MM.1S (cell line): ENCODE results near the gene SPATA31C2.
A peak's percentile ranks its signal among the peaks of the same experiment; 100 is the strongest.

ENCODE experiments used
- DNase-seq: peaks from one replicate; pipeline ENCODE4 v3.0.0-alpha.2; 2015
- H2AFZ ChIP-seq: fragments of 300-600 bp; sonication (generic); 2 replicates; pipeline ENCODE4 v1.6.0; 2016; ENCODE audit warnings: antibody characterized with exemption, low read length
- H3F3A ChIP-seq: fragments of 300-600 bp; sonication (generic); 2 replicates; pipeline ENCODE4 v1.6.1; 2016; ENCODE audit warnings: mild to moderate bottlenecking, antibody characterized with exemption, low read length, moderate library complexity, mixed read lengths; ENCODE audit not compliant: insufficient read depth
- H3K27ac ChIP-seq: fragments of 300-600 bp; sonication (generic); 2 replicates; pipeline ENCODE4 v1.5.1; 2016; ENCODE audit warnings: mild to moderate bottlenecking, low read length
- H3K27me3 ChIP-seq: fragments of 300-600 bp; sonication (generic); replicated peaks from 2 replicates; pipeline ENCODE4 v1.6.0; 2016; ENCODE audit warnings: low read length; ENCODE audit not compliant: insufficient read depth
- H3K36me3 ChIP-seq: fragments of 300-600 bp; sonication (generic); replicated peaks from 2 replicates; pipeline ENCODE4 v1.6.1; 2016; ENCODE audit warnings: mild to moderate bottlenecking, low read length, mixed read lengths; ENCODE audit not compliant: insufficient read depth
- H3K4me1 ChIP-seq: fragments of 300-600 bp; sonication (generic); 2 replicates; pipeline ENCODE4 v1.6.1; 2016; ENCODE audit warnings: low read length, mixed read lengths
- H3K4me2 ChIP-seq: fragments of 300-600 bp; sonication (generic); 2 replicates; pipeline ENCODE4 v1.6.0; 2016; ENCODE audit warnings: low read depth, low read length
- H3K4me3 ChIP-seq: fragments of 300-600 bp; sonication (generic); 2 replicates; pipeline ENCODE4 v1.5.1; 2016; ENCODE audit warnings: low read length, mixed read lengths
- H3K79me2 ChIP-seq: fragments of 300-600 bp; sonication (generic); 2 replicates; pipeline ENCODE4 v1.6.1; 2016; ENCODE audit warnings: mixed run types, low read length, mixed read lengths
- H3K9ac ChIP-seq: fragments of 300-600 bp; sonication (generic); 2 replicates; pipeline ENCODE4 v1.6.1; 2016; ENCODE audit warnings: low read length, mixed read lengths
- H3K9me2 ChIP-seq: fragments of 300-600 bp; sonication (generic); replicated peaks from 2 replicates; pipeline ENCODE4 v1.6.1; 2016; ENCODE audit warnings: mild to moderate bottlenecking, low read length, mixed read lengths; ENCODE audit not compliant: insufficient read depth
- H3K9me3 ChIP-seq: fragments of 300-600 bp; sonication (generic); replicated peaks from 2 replicates; pipeline ENCODE4 v1.6.1; 2016; ENCODE audit warnings: mild to moderate bottlenecking, low read length, mixed read lengths; ENCODE audit not compliant: insufficient read depth
- H4K20me1 ChIP-seq: fragments of 300-600 bp; sonication (generic); 2 replicates; pipeline ENCODE4 v1.6.1; 2016; ENCODE audit warnings: mild to moderate bottlenecking, low read length, moderate library complexity, mixed read lengths; ENCODE audit not compliant: insufficient read depth
- EZH2 ChIP-seq: fragments of 300-600 bp; sonication (generic); optimal IDR thresholded peaks from 2 replicates; pipeline ENCODE3; 2017; ENCODE audit warnings: low read depth, mild to moderate bottlenecking, antibody characterized with exemption, low read length, mixed read lengths
- EZH2phosphoT487 ChIP-seq: fragments of 300-600 bp; sonication (generic); IDR thresholded peaks from 2 replicates; pipeline ENCODE4 v1.6.1; 2018; ENCODE audit warnings: antibody characterized with exemption, low read length
- TF ChIP-seq, protein P1 (sequence below): fragments of 300-600 bp; sonication (generic); IDR thresholded peaks from 2 replicates; pipeline ENCODE4 v1.5.1; 2016; ENCODE audit warnings: antibody characterized with exemption, low read length, mixed read lengths

The SPATA31C2 gene

DNA sequence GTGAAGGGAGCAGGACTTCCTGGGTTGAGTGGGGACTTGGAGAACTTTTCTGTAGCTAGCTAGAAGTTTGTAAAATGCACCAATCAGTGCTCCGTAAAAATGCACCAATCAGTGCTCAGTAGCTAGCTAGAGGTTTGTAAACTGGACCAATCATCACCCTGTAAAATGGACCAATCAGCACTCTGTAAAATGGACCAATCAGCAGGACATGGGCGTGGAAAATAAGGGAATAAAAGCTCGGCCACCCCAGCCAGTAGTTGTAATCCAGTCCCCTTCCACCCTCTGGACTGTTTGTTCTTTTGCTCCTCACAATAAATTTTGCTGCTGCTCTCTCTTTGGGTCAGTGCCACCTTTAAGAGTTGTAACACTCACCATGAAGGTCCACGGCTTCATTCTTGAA is 29.5 kb downstream of the SPATA31C2 start:
- Histone ChIP-seq H3K9me3 (no peaks in the 10 kb centered on the region), H3K27ac (no peak overlapping the region), H4K20me1 (no peaks in the 10 kb centered on the region), H3K4me2 (no peak overlapping the region), H3F3A (no peaks in the 10 kb centered on the region), H3K9ac (no peak overlapping the region), H3K79me2 (no peaks in the 10 kb centered on the region), H2AFZ (no peak overlapping the region), H3K9me2 (no peaks in the 10 kb centered on the region), H3K4me3 (no peak overlapping the region), H3K36me3 (no peaks in the 10 kb centered on the region), H3K27me3 (no peaks in the 10 kb centered on the region), H3K4me1 (0 out of 2 replicates have a peak, but pooled peaks cover 4% of the 10 kb centered on the region)
- TF ChIP-seq EZH2phosphoT487, result no peak
- no peak for TF ChIP-seq EZH2
- TF ChIP-seq, protein P1, sequence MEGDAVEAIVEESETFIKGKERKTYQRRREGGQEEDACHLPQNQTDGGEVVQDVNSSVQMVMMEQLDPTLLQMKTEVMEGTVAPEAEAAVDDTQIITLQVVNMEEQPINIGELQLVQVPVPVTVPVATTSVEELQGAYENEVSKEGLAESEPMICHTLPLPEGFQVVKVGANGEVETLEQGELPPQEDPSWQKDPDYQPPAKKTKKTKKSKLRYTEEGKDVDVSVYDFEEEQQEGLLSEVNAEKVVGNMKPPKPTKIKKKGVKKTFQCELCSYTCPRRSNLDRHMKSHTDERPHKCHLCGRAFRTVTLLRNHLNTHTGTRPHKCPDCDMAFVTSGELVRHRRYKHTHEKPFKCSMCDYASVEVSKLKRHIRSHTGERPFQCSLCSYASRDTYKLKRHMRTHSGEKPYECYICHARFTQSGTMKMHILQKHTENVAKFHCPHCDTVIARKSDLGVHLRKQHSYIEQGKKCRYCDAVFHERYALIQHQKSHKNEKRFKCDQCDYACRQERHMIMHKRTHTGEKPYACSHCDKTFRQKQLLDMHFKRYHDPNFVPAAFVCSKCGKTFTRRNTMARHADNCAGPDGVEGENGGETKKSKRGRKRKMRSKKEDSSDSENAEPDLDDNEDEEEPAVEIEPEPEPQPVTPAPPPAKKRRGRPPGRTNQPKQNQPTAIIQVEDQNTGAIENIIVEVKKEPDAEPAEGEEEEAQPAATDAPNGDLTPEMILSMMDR, result no peak
- DNase-seq, result no peak

DNA sequence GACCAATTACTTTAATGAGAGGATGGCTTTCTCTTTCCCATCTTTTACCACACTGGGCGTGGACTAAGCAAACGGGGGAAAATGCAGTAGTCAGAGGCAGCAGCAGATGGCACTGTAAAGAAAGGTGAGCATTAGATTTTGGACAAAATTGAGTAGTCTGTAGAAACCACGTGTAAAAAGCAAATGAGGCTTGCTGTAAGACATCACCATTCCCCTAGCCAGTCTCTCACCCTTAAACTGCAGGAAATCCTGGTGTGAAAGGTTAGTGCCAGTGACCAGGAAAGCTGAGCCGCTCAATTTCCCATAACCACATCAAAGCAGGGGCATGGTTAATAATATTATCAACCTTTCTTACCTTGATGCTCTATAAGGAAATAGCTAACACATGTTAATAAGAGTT is 31.8 kb downstream of the SPATA31C2 start:
- DNase-seq, result peak; percentile 44
- no peaks in the 10 kb centered on the region for H3K27me3 ChIP-seq

DNA sequence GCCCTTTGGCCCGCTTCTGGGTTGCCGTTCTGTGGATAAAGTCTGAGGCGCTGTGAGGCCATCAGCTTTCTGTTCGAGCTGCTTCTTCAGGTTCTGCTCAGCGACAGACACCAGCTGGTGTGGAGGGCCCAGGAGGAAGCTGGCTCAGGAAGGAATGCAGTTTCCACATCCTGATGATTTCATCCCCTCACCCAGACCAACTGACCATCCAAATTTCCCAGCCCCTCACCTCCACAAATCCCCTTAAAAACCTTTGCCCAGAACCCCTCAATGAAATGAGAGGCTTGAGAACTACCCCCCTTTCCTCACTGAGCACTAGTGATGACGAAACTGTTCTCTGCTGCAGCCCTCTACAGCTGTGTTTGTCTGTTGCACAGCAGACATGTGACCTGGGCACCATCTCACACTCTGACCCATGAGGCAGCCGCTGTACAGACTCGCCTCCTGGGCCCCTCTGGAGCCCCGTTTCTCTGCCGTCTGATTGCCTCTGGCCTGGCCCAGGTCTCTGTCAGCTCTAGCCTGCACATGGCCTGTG is 45.4 kb downstream of the SPATA31C2 start:
- no peaks in the 10 kb centered on the region for H3K36me3 ChIP-seq
- H3K4me1 ChIP-seq, result no peaks in the 10 kb centered on the region
- no peaks in the 10 kb centered on the region for H3K27me3 ChIP-seq
- no peaks in the 10 kb centered on the region for H3K9me3 ChIP-seq
- no peaks in the 10 kb centered on the region for H4K20me1 ChIP-seq
- DNase-seq, result no peak
- H3K4me2 ChIP-seq, result no peak overlapping the region
- H3K9me2 ChIP-seq, result no peaks in the 10 kb centered on the region
- no peaks in the 10 kb centered on the region for H3F3A ChIP-seq
- H3K9ac ChIP-seq, result no peak overlapping the region
- no peak overlapping the region for H3K4me3 ChIP-seq
- no peak overlapping the region for H3K27ac ChIP-seq
- TF ChIP-seq, protein P1, result no peak
- TF ChIP-seq EZH2phosphoT487 (no peak), EZH2 (no peak)
- H3K79me2 ChIP-seq, result no peaks in the 10 kb centered on the region
- H2AFZ ChIP-seq, result peak overlapping the region; percentile 45; the same call in 1 of the 2 replicates

More for the DNA sequence above, 31.8 kb downstream of the SPATA31C2 start:
- Histone ChIP-seq H3K4me2 (no peak overlapping the region), H3K9ac (no peak overlapping the region), H2AFZ (no peak overlapping the region), H3K27ac (no peak overlapping the region), H3K9me3 (no peaks in the 10 kb centered on the region), H3K79me2 (no peaks in the 10 kb centered on the region), H3K9me2 (no peaks in the 10 kb centered on the region), H3K36me3 (no peaks in the 10 kb centered on the region), H3K4me1 (0 out of 2 replicates have a peak, but pooled peaks cover 4% of the 10 kb centered on the region), H3F3A (no peaks in the 10 kb centered on the region), H4K20me1 (no peaks in the 10 kb centered on the region), H3K4me3 (no peak overlapping the region)
- TF ChIP-seq, protein P1, result peak; percentile 60
- TF ChIP-seq EZH2 (no peak), EZH2phosphoT487 (no peak)
